HepG2 (cell line): ENCODE data around the gene GNA12. TPM values are rescaled to one million over a fixed set of nuclear protein-coding genes. Genes with fewer than 3 reads are reported as not detected.

Experiments used
- ARID3A ChIP-seq: IDR thresholded peaks from 2 replicates; pipeline ENCODE4 v1.6.1; 2012; ENCODE audit warnings: low read depth, low read length, improper control_type of control experiment
- CREB3 ChIP-seq: sonication (generic); formaldehyde crosslinking; IDR thresholded peaks from 2 replicates; pipeline ENCODE4 v1.5.0; 2020; ENCODE audit warnings: missing genetic modification reagents
- CREBL2 ChIP-seq: sonication (generic); formaldehyde crosslinking; IDR thresholded peaks from 2 replicates; pipeline ENCODE4 v1.8.1; 2023; ENCODE audit warnings: missing genetic modification reagents, mild to moderate bottlenecking, borderline replicate concordance
- HINFP ChIP-seq: sonication (generic); formaldehyde crosslinking; IDR thresholded peaks from 2 replicates; pipeline ENCODE4 v1.4.0; 2020; ENCODE audit warnings: low read depth, mild to moderate bottlenecking, missing genetic modification reagents
- MED1 ChIP-seq: sonication (generic); formaldehyde crosslinking; IDR thresholded peaks from 2 replicates; pipeline ENCODE4 v1.4.0; 2020; ENCODE audit warnings: missing genetic modification reagents
- NFAT5 ChIP-seq: sonication (generic); formaldehyde crosslinking; IDR thresholded peaks from 2 replicates; pipeline ENCODE4 v1.4.0; 2020; ENCODE audit warnings: missing genetic modification reagents
- ZBTB40 ChIP-seq, 2 experiments: fragments of 450-650 bp in 1 of 2; sonication (generic) in 1 of 2; formaldehyde crosslinking in 1 of 2; IDR thresholded peaks; 2 replicates each; pipeline versions ENCODE4 v1.6.1 to v1.8.0; 2016 to 2022; ENCODE audit warnings: antibody characterized with exemption in 1 of 2, mild to moderate bottlenecking in 1 of 2, missing genetic modification reagents in 1 of 2
- ZKSCAN8 ChIP-seq: IDR thresholded peaks from 2 replicates; pipeline ENCODE4 v1.6.1; 2016; ENCODE audit warnings: borderline replicate concordance, missing genetic modification reagents, missing compliant biosample characterization
- polyA plus RNA-seq, 8 experiments: library from polyadenylated mRNA; depleted of rRNA in 3 of 8; stranded (reverse) in 7 of 8; unstranded in 1 of 8; fragments of >200 nt; fragmentation: Illumina TruSeq in 4 of 8; extraction: Trizol in 4 of 8; gene quantifications; 2 replicates each; pipeline versions ENCODE4 v1.2.1 to v1.2.3, GENCODE V29; 2011 to 2016; ENCODE audit warnings: low read depth in 4 of 8, missing spikeins in 1 of 8, mixed read lengths in 1 of 8; ENCODE audit not compliant: insufficient read depth in 1 of 8
- total RNA-seq, 5 experiments: library from RNA; depleted of rRNA; stranded (reverse); fragments of >200 nt; fragmentation: Illumina TruSeq; extraction: Trizol; gene quantifications; 2 replicates each; pipeline ENCODE4 v1.2.3, GENCODE V29; 2016; ENCODE audit warnings: low read depth in 1 of 5

Gene GNA12
- total and polyA plus RNA-seq, 2 of the 13 experiments (the other 11 are each of a cell fraction or from before 2014, with no cell fraction given): 16.2 to 50.9 TPM

- TF ChIP-seq ZBTB40 (IDR thresholded peaks at IDR 0.05): no peak
- 0 out of 2 replicates have a peak, but pooled peaks have one; percentile 23 for TF ChIP-seq ZBTB40 (CRISPR knock-in tag; IDR thresholded peaks at IDR 0.05)
- no peak; the same call in 1 of the 2 replicates for TF ChIP-seq ZKSCAN8 (CRISPR knock-in tag)
- no peak; the same call in 1 of the 2 replicates for TF ChIP-seq ARID3A
- TF ChIP-seq CREBL2 (CRISPR knock-in tag): no peak
- TF ChIP-seq MED1: peak; percentile 87
- TF ChIP-seq HINFP: no peak
- TF ChIP-seq CREB3 (CRISPR knock-in tag): no peak
- no peak for TF ChIP-seq NFAT5 (CRISPR knock-in tag)
Observed at GRCh38 chr7:2820508-2820934, 23.6 kb downstream of the GNA12 start (continued).
